ENCODE results near the gene PRKG2. TPM values are rescaled to one million over a fixed set of nuclear protein-coding genes. Genes with fewer than 3 reads are reported as not detected.
A peak's percentile ranks its signal among the peaks of the same experiment; 100 is the strongest.

Gene PRKG2
- polyA plus RNA-seq, 2 donors, result 0.45 to 0.59 TPM

DNA sequence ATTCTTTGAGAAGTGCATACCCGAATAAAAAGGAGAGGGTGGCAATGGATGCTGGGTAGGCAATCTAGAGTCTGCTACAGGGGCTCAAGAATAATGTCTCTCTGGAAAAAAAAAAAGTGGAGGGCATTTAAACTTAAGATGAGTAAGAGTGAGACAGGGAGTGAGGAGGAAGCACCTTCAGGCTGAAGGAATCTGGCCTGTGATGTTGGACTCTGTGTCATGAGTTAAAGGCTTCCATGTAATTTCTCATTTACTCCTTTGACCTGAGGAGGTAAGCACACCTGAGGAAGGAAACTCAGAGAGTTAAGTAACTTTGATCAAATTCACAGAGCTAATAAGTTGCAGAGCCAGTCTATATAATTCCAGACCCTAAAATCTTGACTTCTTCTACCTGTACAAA, 3.2 kb upstream of the PRKG2 start:
- Histone ChIP-seq H3K9me3 (ENCODE audit: control insufficient read depth in 2 of 2, insufficient read depth in 1 of 2, low read depth in 1 of 2, low read length in 1 of 2) (no peaks in the 10 kb centered on the region), H3K27me3 (ENCODE audit: control insufficient read depth in 1 of 2, insufficient read depth in 2 of 2, low read length in 2 of 2) (no peaks in the 10 kb centered on the region), H3K4me1 (ENCODE audit: control insufficient read depth in 2 of 2, insufficient read depth in 2 of 2, low read length in 1 of 2) (peaks cover 4 to 7% of the 10 kb centered on the region in 2 donors), H3K4me3 (ENCODE audit: low read depth in 1 of 2, low read length in 2 of 2) (no peak overlapping the region), H3K27ac (ENCODE audit: low read depth in 2 of 2, low read length in 1 of 2) (no peak overlapping the region), H3K36me3 (ENCODE audit: control insufficient read depth in 2 of 2, insufficient read depth in 2 of 2, low read length in 1 of 2) (no peaks in the 10 kb centered on the region)
- 85 to 93% methylated on average over 1 of the region's 1 CpG for WGBS, 2 donors

DNA sequence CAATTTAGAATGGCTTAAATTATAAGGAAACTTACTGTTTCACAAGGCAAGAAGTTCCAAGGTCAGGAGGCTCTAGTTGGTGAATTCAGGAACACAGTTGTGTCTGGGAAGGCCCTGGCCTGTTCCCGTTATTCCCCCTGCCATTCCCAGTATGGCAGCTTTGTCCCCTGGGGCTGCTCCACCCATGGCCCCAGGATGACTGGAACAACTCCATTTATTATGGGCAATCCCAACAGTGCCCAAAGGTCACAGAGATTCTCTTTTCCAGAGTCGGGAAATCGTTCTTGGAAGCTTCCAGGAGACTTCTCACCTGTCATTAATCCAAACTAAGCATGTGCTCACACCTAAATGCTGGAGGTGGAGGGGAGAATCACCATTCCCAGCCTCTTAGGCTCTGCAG, 2.8 kb upstream of the PRKG2 start:
- Histone ChIP-seq H3K27me3 (ENCODE audit: control insufficient read depth in 1 of 2, insufficient read depth in 2 of 2, low read length in 2 of 2) (no peaks in the 10 kb centered on the region), H3K27ac (ENCODE audit: low read depth in 2 of 2, low read length in 1 of 2) (no peak overlapping the region)

DNA sequence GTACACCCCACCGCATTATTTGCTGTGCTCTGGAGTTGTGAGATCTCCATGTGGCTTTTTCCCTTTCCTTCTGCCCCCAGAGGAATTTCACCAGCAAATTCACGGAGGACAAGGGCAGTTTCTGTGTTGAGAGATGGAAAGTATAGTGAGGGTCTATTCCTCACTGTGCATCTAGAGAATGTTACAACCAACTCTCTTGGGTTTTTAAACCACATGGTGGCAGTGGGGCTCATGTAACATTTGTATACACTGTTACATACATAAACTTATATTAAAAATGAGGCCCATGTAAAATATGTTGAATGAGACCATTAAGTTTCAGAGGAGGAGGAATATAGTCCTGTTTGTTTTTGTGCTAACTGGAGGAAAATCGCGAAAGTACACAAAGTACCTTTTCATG, 909 bp upstream of the PRKG2 start:
- H3K4me3 ChIP-seq (ENCODE audit: low read depth in 1 of 2, low read length in 2 of 2), result no peak overlapping the region
- WGBS, 2 donors, result 62 to 70% methylated on average over 4 of the region's 4 CpGs
- H3K36me3 ChIP-seq (ENCODE audit: control insufficient read depth in 2 of 2, insufficient read depth in 2 of 2, low read length in 1 of 2), result no peaks in the 10 kb centered on the region
- no peak overlapping the region for H3K27ac ChIP-seq (ENCODE audit: low read depth in 2 of 2, low read length in 1 of 2)
- peaks cover 4 to 7% of the 10 kb centered on the region in 2 donors for H3K4me1 ChIP-seq (ENCODE audit: control insufficient read depth in 2 of 2, insufficient read depth in 2 of 2, low read length in 1 of 2)
- no peaks in the 10 kb centered on the region for H3K9me3 ChIP-seq (ENCODE audit: control insufficient read depth in 2 of 2, insufficient read depth in 1 of 2, low read depth in 1 of 2, low read length in 1 of 2)
- H3K27me3 ChIP-seq (ENCODE audit: control insufficient read depth in 1 of 2, insufficient read depth in 2 of 2, low read length in 2 of 2), result no peaks in the 10 kb centered on the region

More for the DNA sequence above, 2.8 kb upstream of the PRKG2 start:
- H3K4me1 ChIP-seq (ENCODE audit: control insufficient read depth in 2 of 2, insufficient read depth in 2 of 2, low read length in 1 of 2), result peaks cover 4 to 7% of the 10 kb centered on the region in 2 donors
- H3K36me3 ChIP-seq (ENCODE audit: control insufficient read depth in 2 of 2, insufficient read depth in 2 of 2, low read length in 1 of 2), result no peaks in the 10 kb centered on the region
- WGBS, 2 donors, result 76 to 77% methylated on average over 3 of the region's 3 CpGs
- no peak overlapping the region for H3K4me3 ChIP-seq (ENCODE audit: low read depth in 1 of 2, low read length in 2 of 2)
- no peaks in the 10 kb centered on the region for H3K9me3 ChIP-seq (ENCODE audit: control insufficient read depth in 2 of 2, insufficient read depth in 1 of 2, low read depth in 1 of 2, low read length in 1 of 2)

DNA sequence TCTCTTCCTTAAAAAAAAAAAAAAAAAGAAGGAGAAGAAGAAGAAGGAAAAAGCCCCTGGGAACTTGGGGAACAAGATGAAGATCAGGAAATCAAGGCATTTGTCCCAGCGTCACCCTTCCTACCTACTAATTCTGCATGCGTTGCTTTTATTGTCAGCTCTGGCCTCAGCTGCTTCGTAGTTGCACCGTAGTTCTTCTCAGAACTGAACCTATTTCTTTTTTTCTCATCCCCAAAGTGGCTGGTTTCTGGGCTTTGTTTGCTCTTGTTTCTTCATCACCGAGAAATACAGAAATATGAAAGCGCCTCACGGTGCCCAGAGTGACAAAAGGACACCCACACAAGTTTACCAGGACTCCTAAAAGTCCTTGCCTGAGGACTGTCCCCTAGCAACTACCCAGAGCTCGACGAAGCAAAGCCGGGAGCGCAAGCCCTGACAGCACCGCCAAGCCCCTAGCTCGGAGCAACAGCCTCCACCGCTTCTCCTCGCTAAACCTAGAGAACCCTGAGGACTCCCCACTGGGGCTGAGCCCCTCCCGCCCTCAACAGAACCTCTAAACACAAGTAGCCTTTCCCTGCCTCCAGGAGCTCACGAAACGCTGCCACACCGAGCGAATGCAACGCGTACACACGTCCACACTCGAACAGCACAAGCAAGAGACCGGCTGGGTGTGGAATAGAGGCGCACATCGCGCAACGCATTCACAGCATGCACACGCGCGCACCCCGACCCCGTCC, 710 bp downstream of the PRKG2 start:
- WGBS, 2 donors, result 3 to 4% methylated on average over 34 of the region's 34 CpGs
- H3K4me1 ChIP-seq (ENCODE audit: control insufficient read depth in 2 of 2, insufficient read depth in 2 of 2, low read length in 1 of 2), result peaks cover 4 to 7% of the 10 kb centered on the region in 2 donors
- peak overlapping the region; percentile 42 to 44 for H3K4me3 ChIP-seq (ENCODE audit: low read depth in 1 of 2, low read length in 2 of 2)
- H3K9me3 ChIP-seq (ENCODE audit: control insufficient read depth in 2 of 2, insufficient read depth in 1 of 2, low read depth in 1 of 2, low read length in 1 of 2), result no peaks in the 10 kb centered on the region
- H3K36me3 ChIP-seq (ENCODE audit: control insufficient read depth in 2 of 2, insufficient read depth in 2 of 2, low read length in 1 of 2), result no peaks in the 10 kb centered on the region
- no peaks in the 10 kb centered on the region for H3K27me3 ChIP-seq (ENCODE audit: control insufficient read depth in 1 of 2, insufficient read depth in 2 of 2, low read length in 2 of 2)
- H3K27ac ChIP-seq (ENCODE audit: low read depth in 2 of 2, low read length in 1 of 2), result peak overlapping the region in 1 of 2 donors; percentile 38

DNA sequence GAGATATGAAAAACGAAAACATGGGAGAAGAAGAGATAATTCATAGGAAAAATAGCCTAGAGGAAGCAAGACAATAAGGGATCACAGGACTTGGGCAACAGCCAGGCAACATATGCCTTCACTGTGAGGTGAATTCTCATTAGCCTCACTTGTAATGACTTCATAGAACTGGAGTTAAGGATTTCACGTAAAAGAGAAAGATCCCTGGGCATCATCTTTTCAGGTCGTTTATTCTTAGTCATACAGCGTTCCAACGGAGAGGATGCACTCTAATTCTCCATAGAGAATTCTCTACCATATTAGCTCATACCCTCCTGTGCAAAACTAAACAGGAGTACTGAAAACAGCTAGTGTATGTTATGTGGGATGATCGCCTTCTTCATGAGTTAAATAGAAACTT, 1.4 kb downstream of the PRKG2 start:
- no peaks in the 10 kb centered on the region for H3K27me3 ChIP-seq (ENCODE audit: control insufficient read depth in 1 of 2, insufficient read depth in 2 of 2, low read length in 2 of 2)
- WGBS, 2 donors, result 58 to 62% methylated on average over 6 of the region's 6 CpGs
- H3K4me1 ChIP-seq (ENCODE audit: control insufficient read depth in 2 of 2, insufficient read depth in 2 of 2, low read length in 1 of 2), result peaks cover 4 to 7% of the 10 kb centered on the region in 2 donors
- no peak overlapping the region for H3K27ac ChIP-seq (ENCODE audit: low read depth in 2 of 2, low read length in 1 of 2)
- no peaks in the 10 kb centered on the region for H3K9me3 ChIP-seq (ENCODE audit: control insufficient read depth in 2 of 2, insufficient read depth in 1 of 2, low read depth in 1 of 2, low read length in 1 of 2)
- no peaks in the 10 kb centered on the region for H3K36me3 ChIP-seq (ENCODE audit: control insufficient read depth in 2 of 2, insufficient read depth in 2 of 2, low read length in 1 of 2)
- H3K4me3 ChIP-seq (ENCODE audit: low read depth in 1 of 2, low read length in 2 of 2), result peak overlapping the region in 1 of 2 donors; percentile 15

DNA sequence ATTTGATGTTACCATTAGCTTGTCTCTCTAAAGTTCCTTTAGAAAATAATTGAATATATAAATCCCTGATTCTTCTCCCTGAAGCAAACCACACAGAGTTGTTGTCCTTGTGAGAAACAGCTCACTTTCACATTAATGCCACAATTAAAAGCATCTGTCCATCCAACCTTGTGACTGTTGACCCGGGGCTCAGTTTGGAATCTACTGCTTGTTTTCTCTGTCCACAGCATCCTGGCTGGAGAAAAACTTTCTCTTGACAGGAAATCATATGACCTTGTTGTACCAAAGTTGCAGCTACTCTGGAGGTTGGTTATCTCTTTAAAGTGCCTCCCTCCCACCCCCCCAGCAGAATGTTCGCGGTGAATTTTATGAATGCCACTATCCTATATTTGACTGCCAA, 3.1 kb downstream of the PRKG2 start:
- 57 to 60% methylated on average over 3 of the region's 3 CpGs for WGBS, 2 donors
- Histone ChIP-seq H3K4me3 (ENCODE audit: low read depth in 1 of 2, low read length in 2 of 2) (no peak overlapping the region), H3K27ac (ENCODE audit: low read depth in 2 of 2, low read length in 1 of 2) (no peak overlapping the region), H3K36me3 (ENCODE audit: control insufficient read depth in 2 of 2, insufficient read depth in 2 of 2, low read length in 1 of 2) (no peaks in the 10 kb centered on the region), H3K4me1 (ENCODE audit: control insufficient read depth in 2 of 2, insufficient read depth in 2 of 2, low read length in 1 of 2) (peaks cover 4 to 7% of the 10 kb centered on the region in 2 donors), H3K27me3 (ENCODE audit: control insufficient read depth in 1 of 2, insufficient read depth in 2 of 2, low read length in 2 of 2) (no peaks in the 10 kb centered on the region), H3K9me3 (ENCODE audit: control insufficient read depth in 2 of 2, insufficient read depth in 1 of 2, low read depth in 1 of 2, low read length in 1 of 2) (no peaks in the 10 kb centered on the region)

DNA sequence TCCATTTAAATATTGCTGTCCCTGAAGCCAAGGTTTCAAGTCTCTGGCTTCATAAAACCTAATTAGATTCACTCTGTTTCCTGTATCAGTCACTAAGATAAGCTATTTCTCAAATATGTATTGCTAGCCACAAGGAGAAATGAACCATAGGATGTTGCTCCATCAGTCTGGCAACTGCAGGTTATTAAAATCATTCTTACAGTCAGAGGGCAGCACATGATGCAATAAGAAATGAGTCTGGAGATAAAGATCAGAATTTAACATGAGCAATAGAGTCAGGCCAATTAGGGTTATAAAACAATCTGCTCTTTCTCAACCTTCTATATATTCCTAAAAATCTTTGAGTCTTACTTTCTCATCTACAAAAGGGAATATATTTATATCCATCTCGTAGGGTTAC, 7.2 kb downstream of the PRKG2 start:
- H3K27me3 ChIP-seq (ENCODE audit: control insufficient read depth in 1 of 2, insufficient read depth in 2 of 2, low read length in 2 of 2), result no peaks in the 10 kb centered on the region
- H3K27ac ChIP-seq (ENCODE audit: low read depth in 2 of 2, low read length in 1 of 2), result no peak overlapping the region
- WGBS, 2 donors, result 56 to 67% methylated on average over 1 of the region's 1 CpG

DNA sequence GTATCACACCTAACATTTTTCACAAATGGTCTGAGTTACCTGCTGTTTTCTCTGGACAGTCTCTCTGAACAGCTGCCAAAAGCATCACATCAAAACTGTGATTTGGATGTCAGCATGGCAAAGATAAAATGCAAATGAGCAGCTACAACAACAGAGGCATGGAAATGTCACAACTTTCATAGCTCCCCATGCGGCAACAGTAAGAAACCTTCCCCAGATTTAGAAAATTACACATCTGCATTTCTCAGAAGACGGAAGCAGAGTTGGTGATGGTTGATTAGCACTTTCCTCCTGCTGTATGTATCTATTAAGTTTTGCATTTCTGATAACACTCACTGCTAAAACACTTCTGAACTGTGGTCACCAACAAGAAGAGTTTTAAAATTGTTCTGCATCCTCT, 9.7 kb downstream of the PRKG2 start:
- Histone ChIP-seq H3K4me3 (ENCODE audit: low read depth in 1 of 2, low read length in 2 of 2) (no peak overlapping the region), H3K4me1 (ENCODE audit: control insufficient read depth in 2 of 2, insufficient read depth in 2 of 2, low read length in 1 of 2) (peaks cover 0 to 4% of the 10 kb centered on the region in 2 donors), H3K36me3 (ENCODE audit: control insufficient read depth in 2 of 2, insufficient read depth in 2 of 2, low read length in 1 of 2) (no peaks in the 10 kb centered on the region), H3K9me3 (ENCODE audit: control insufficient read depth in 2 of 2, insufficient read depth in 1 of 2, low read depth in 1 of 2, low read length in 1 of 2) (no peaks in the 10 kb centered on the region), H3K27ac (ENCODE audit: low read depth in 2 of 2, low read length in 1 of 2) (no peak overlapping the region), H3K27me3 (ENCODE audit: control insufficient read depth in 1 of 2, insufficient read depth in 2 of 2, low read length in 2 of 2) (no peaks in the 10 kb centered on the region)
- WGBS, 2 donors, result 86% methylated on average over 2 of the region's 2 CpGs

More for the DNA sequence above, 7.2 kb downstream of the PRKG2 start:
- H3K9me3 ChIP-seq (ENCODE audit: control insufficient read depth in 2 of 2, insufficient read depth in 1 of 2, low read depth in 1 of 2, low read length in 1 of 2), result no peaks in the 10 kb centered on the region
- no peak overlapping the region for H3K4me3 ChIP-seq (ENCODE audit: low read depth in 1 of 2, low read length in 2 of 2)
- H3K36me3 ChIP-seq (ENCODE audit: control insufficient read depth in 2 of 2, insufficient read depth in 2 of 2, low read length in 1 of 2), result no peaks in the 10 kb centered on the region
- peaks cover 0 to 4% of the 10 kb centered on the region in 2 donors for H3K4me1 ChIP-seq (ENCODE audit: control insufficient read depth in 2 of 2, insufficient read depth in 2 of 2, low read length in 1 of 2)

DNA sequence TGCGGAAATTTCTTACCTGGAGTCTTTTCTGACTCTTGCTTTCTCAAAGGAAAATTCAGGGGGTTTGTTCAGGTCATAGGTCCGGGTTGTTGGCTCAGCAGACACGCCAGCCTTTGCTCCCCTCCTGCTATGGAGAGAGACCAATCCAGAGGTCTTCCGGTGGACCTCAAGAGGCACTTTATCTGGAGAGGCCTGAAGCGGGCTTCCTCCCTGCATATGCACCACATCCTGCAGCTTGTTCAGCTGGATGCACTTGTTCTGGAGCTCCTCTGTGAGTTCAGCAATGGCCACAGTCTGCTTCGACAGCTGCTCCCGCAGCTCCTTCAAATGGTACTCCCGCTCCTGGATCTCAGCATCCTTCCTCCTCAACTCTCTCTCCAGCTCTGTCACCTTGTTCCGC, 10.5 kb downstream of the PRKG2 start:
- Histone ChIP-seq H3K4me3 (ENCODE audit: low read depth in 1 of 2, low read length in 2 of 2) (no peak overlapping the region), H3K4me1 (ENCODE audit: control insufficient read depth in 2 of 2, insufficient read depth in 2 of 2, low read length in 1 of 2) (peaks cover 0 to 4% of the 10 kb centered on the region in 2 donors), H3K27me3 (ENCODE audit: control insufficient read depth in 1 of 2, insufficient read depth in 2 of 2, low read length in 2 of 2) (no peaks in the 10 kb centered on the region), H3K36me3 (ENCODE audit: control insufficient read depth in 2 of 2, insufficient read depth in 2 of 2, low read length in 1 of 2) (no peaks in the 10 kb centered on the region), H3K27ac (ENCODE audit: low read depth in 2 of 2, low read length in 1 of 2) (no peak overlapping the region), H3K9me3 (ENCODE audit: control insufficient read depth in 2 of 2, insufficient read depth in 1 of 2, low read depth in 1 of 2, low read length in 1 of 2) (no peaks in the 10 kb centered on the region)
- WGBS, 2 donors, result 79 to 80% methylated on average over 9 of the region's 9 CpGs

DNA sequence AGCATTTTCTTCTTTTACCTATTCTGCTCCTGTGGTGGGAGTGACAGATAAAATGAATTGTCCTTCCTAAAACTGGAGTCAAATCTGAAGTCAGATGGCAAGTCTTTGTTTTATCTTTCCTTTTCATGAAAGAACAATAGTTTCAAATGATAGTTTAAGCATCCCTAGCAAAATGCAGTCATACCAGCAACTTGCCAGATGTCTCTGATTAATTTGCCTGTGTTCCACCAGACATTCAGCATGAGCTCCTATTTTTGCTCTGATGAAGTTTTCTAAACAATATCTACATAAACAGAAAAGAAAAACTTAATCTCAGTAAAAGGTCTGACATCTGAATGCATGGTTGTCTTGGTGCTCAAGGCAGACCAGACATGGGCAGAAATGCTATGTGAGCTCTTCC, 15.2 kb downstream of the PRKG2 start:
- H3K27ac ChIP-seq (ENCODE audit: low read depth in 2 of 2, low read length in 1 of 2), result no peak overlapping the region
- H3K36me3 ChIP-seq (ENCODE audit: control insufficient read depth in 2 of 2, insufficient read depth in 2 of 2, low read length in 1 of 2), result no peaks in the 10 kb centered on the region
- H3K4me1 ChIP-seq (ENCODE audit: control insufficient read depth in 2 of 2, insufficient read depth in 2 of 2, low read length in 1 of 2), result peaks cover 0 to 4% of the 10 kb centered on the region in 2 donors

More for the DNA sequence above, 15.2 kb downstream of the PRKG2 start:
- H3K4me3 ChIP-seq (ENCODE audit: low read depth in 1 of 2, low read length in 2 of 2), result no peak overlapping the region
- H3K9me3 ChIP-seq (ENCODE audit: control insufficient read depth in 2 of 2, insufficient read depth in 1 of 2, low read depth in 1 of 2, low read length in 1 of 2), result no peaks in the 10 kb centered on the region
- H3K27me3 ChIP-seq (ENCODE audit: control insufficient read depth in 1 of 2, insufficient read depth in 2 of 2, low read length in 2 of 2), result no peaks in the 10 kb centered on the region
